K562 (cell line): ENCODE results near the gene ITGAV. TPM values are rescaled to one million over a fixed set of nuclear protein-coding genes. Genes with fewer than 3 reads are reported as not detected.

Experiments
- ARHGAP35 ChIP-seq: fragments of 450-650 bp; IDR thresholded peaks from 2 replicates; pipeline ENCODE4 v1.6.1; 2018; ENCODE audit not compliant: partially characterized antibody
- HDAC3 ChIP-seq: fragments of 450-650 bp; IDR thresholded peaks from 2 replicates; pipeline ENCODE4 v1.6.1; 2018; ENCODE audit warnings: borderline replicate concordance, mild to moderate bottlenecking, moderate library complexity; ENCODE audit not compliant: partially characterized antibody
- HDAC6 ChIP-seq: IDR thresholded peaks from 2 replicates; pipeline ENCODE4 v1.6.1; 2012; ENCODE audit warnings: low read depth, mild to moderate bottlenecking, control low read depth, inconsistent platforms, low read length, moderate library complexity
- MCM2 ChIP-seq: fragments of 450-650 bp; IDR thresholded peaks from 2 replicates; pipeline ENCODE4 v1.6.1; 2017; ENCODE audit warnings: low read depth, mild to moderate bottlenecking
- NFIX ChIP-seq: fragments of 250-450 bp; sonication (Bioruptor Pico); IDR thresholded peaks from 2 replicates; pipeline ENCODE4 v1.4.0; 2020; ENCODE audit warnings: low read depth, mild to moderate bottlenecking, moderate library complexity
- RBFOX2 ChIP-seq: fragments of 200-400 bp; formaldehyde crosslinking; IDR thresholded peaks from 2 replicates; pipeline ENCODE4 v1.6.1; 2017; ENCODE audit warnings: low read depth, mild to moderate bottlenecking, low read length, moderate library complexity
- RBM39 ChIP-seq: fragments of 200-400 bp; formaldehyde crosslinking; optimal IDR thresholded peaks from 2 replicates; pipeline ENCODE3; 2018; ENCODE audit warnings: low read depth, low read length
- TCF7L2 ChIP-seq: fragments of 150-350 bp; IDR thresholded peaks from 2 replicates; pipeline ENCODE4 v1.6.1; 2016; ENCODE audit warnings: low read depth, mild to moderate bottlenecking, low read length, moderate library complexity
- TCFL5 ChIP-seq: fragments of 250-450 bp; sonication (Bioruptor Pico); conservative IDR thresholded peaks from 2 replicates; pipeline ENCODE4 v1.6.1; 2021; ENCODE audit warnings: mild to moderate bottlenecking, moderate library complexity, matching md5 sums
- TEAD4 ChIP-seq, 2 experiments: sonication (generic) in 1 of 2; formaldehyde crosslinking in 1 of 2; IDR thresholded peaks; 2 replicates each; pipeline versions ENCODE4 v1.6.1 to v1.8.0; 2012 to 2022; ENCODE audit warnings: borderline replicate concordance in 1 of 2, inconsistent platforms in 1 of 2, low read length in 1 of 2, mild to moderate bottlenecking in 1 of 2, missing genetic modification reagents in 1 of 2
- TRIM28 ChIP-seq: fragments of 450-650 bp; IDR thresholded peaks from 2 replicates; pipeline ENCODE4 v1.6.1; 2017
- XRCC4 ChIP-seq: IDR thresholded peaks from one replicate; pipeline ENCODE4 v1.6.1; 2011; ENCODE audit not compliant: insufficient read depth, insufficient read length; ENCODE audit errors: extremely low read depth
- ZBED1 ChIP-seq: IDR thresholded peaks from 2 replicates; pipeline ENCODE4 v1.6.1; 2014
- ZNF311 ChIP-seq: fragments of 250-450 bp; sonication (Bioruptor Pico); IDR thresholded peaks from 2 replicates; pipeline ENCODE4 v1.4.0; 2020; ENCODE audit warnings: mild to moderate bottlenecking, moderate library complexity
- ZNF551 ChIP-seq: fragments of 250-450 bp; sonication (Bioruptor Pico); IDR thresholded peaks from 2 replicates; pipeline ENCODE4 v1.5.0; 2021; ENCODE audit warnings: mild to moderate bottlenecking, moderate library complexity
- ZNF561 ChIP-seq: fragments of 450-650 bp; formaldehyde crosslinking; conservative IDR thresholded peaks from 2 replicates; pipeline ENCODE4 v1.4.0; 2020; ENCODE audit warnings: mild to moderate bottlenecking, moderate library complexity
- ZNF589 ChIP-seq: fragments of 200-800 bp; sonication (Bioruptor generic); IDR thresholded peaks from 2 replicates; pipeline ENCODE4 v1.6.1; 2016; ENCODE audit warnings: low read depth, missing genetic modification characterization, missing compliant biosample characterization
- polyA plus RNA-seq, 8 experiments: library from polyadenylated mRNA; depleted of rRNA in 4 of 8; stranded (reverse) in 5 of 8; unstranded in 3 of 8; fragments of >200 nt; fragmentation: Nextera tagmentation in 2 of 8; fragmentation: Illumina TruSeq in 1 of 8; extraction: Ambion mirVana in 2 of 8; extraction: Trizol in 1 of 8; gene quantifications; 2 replicates each; pipeline versions ENCODE4 v1.2.1 to v1.2.3, GENCODE V29; 2011 to 2014; ENCODE audit warnings: inconsistent platforms in 1 of 8, missing spikeins in 1 of 8
- total RNA-seq, 7 experiments: library from RNA; depleted of rRNA in 6 of 7; stranded (reverse); fragments of >200 nt in 6 of 7; fragmentation: Illumina TruSeq in 2 of 7; extraction: Trizol in 2 of 7; gene quantifications; 2 replicates each; pipeline versions ENCODE4 v1.2.1 to v1.2.3, GENCODE V29; 2011 to 2021; ENCODE audit warnings: low replicate concordance in 1 of 7
- TF ChIP-seq, protein P1 (sequence below): IDR thresholded peaks from 2 replicates; pipeline ENCODE4 v1.6.1; 2011; ENCODE audit not compliant: insufficient read length; ENCODE audit errors: extremely low read depth
- TF ChIP-seq, protein P2 (sequence below): fragments of 250-450 bp; sonication (Bioruptor Pico); IDR thresholded peaks from 2 replicates; pipeline ENCODE4 v1.8.0; 2021; ENCODE audit warnings: moderate library complexity, mild to moderate bottlenecking, inconsistent platforms
- TF ChIP-seq, protein P3 (sequence below): sonication (generic); formaldehyde crosslinking; IDR thresholded peaks from 2 replicates; pipeline ENCODE4 v1.8.0; 2022; ENCODE audit warnings: mild to moderate bottlenecking, missing genetic modification reagents
- TF ChIP-seq, protein P4 (sequence below): fragments of 250-450 bp; sonication (Bioruptor Pico); IDR thresholded peaks from 2 replicates; pipeline ENCODE4 v1.5.0; 2021
- TF ChIP-seq, protein P5 (sequence below): fragments of 450-650 bp; IDR thresholded peaks from 2 replicates; pipeline ENCODE4 v1.6.1; 2016; ENCODE audit warnings: borderline replicate concordance

Gene ITGAV
- total and polyA plus RNA-seq, 9 of the 15 experiments (the other 6 are each of a cell fraction or from before 2014, with no cell fraction given): 3.7 to 17.7 (median 10.7) TPM

DNA sequence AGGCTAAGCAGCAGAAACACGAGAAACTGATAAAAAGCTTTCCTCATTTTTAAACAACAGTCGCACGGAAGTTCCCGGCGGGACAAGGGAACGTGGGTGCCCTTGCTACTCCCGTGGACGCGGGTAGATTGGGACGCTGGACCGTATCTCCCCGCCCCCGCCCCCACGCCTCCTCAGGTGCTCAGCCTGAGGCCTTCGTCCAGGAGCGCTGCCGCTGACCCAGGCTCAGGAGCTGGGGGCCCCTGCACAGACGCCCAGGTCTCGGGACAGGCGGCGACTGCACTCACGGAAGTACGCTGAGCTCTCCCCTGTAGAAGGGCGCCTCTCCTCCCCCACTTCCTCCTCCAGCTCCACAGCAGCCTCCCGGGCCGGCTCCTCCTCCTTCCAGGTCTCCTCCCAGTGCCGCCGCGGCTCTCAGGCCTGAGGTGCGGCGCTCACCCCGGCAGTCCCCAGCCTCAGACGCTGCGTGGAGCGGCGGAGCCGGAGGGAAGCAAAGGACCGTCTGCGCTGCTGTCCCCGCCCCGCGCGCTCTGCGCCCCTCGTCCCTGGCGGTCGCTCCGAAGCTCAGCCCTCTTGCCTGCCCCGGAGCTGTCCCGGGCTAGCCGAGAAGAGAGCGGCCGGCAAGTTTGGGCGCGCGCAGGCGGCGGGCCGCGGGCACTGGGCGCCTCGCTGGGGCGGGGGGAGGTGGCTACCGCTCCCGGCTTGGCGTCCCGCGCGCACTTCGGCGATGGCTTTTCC, at the start of gene ITGAV (continued):
- TF ChIP-seq, protein P1, sequence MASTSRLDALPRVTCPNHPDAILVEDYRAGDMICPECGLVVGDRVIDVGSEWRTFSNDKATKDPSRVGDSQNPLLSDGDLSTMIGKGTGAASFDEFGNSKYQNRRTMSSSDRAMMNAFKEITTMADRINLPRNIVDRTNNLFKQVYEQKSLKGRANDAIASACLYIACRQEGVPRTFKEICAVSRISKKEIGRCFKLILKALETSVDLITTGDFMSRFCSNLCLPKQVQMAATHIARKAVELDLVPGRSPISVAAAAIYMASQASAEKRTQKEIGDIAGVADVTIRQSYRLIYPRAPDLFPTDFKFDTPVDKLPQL: no peak
- TF ChIP-seq ZNF589 (CRISPR knock-in tag) (no peak), ZBED1 (no peak; the same call in 1 of the 2 replicates), TRIM28 (0 out of 2 replicates have a peak, but pooled peaks have one; percentile 37), ZNF311 (no peak), ARHGAP35 (no peak), ZNF561 (CRISPR knock-in tag) (no peak), RBM39 (peak; percentile 33), ZNF551 (no peak), MCM2 (no peak), RBFOX2 (peak; percentile 99), TEAD4 (IDR thresholded peaks at IDR 0.05; ENCODE audit: low read length) (no peak), TEAD4 (CRISPR knock-in tag; IDR thresholded peaks at IDR 0.05; ENCODE audit: borderline replicate concordance) (no peak), XRCC4 (no peak), TCFL5 (CRISPR knock-in tag) (no peak), TCF7L2 (no peak), HDAC3 (no peak), HDAC6 (no peak), NFIX (CRISPR knock-in tag) (no peak)
- TF ChIP-seq, protein P2, sequence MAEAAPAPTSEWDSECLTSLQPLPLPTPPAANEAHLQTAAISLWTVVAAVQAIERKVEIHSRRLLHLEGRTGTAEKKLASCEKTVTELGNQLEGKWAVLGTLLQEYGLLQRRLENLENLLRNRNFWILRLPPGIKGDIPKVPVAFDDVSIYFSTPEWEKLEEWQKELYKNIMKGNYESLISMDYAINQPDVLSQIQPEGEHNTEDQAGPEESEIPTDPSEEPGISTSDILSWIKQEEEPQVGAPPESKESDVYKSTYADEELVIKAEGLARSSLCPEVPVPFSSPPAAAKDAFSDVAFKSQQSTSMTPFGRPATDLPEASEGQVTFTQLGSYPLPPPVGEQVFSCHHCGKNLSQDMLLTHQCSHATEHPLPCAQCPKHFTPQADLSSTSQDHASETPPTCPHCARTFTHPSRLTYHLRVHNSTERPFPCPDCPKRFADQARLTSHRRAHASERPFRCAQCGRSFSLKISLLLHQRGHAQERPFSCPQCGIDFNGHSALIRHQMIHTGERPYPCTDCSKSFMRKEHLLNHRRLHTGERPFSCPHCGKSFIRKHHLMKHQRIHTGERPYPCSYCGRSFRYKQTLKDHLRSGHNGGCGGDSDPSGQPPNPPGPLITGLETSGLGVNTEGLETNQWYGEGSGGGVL (CRISPR knock-in tag): no peak
- TF ChIP-seq, protein P3, sequence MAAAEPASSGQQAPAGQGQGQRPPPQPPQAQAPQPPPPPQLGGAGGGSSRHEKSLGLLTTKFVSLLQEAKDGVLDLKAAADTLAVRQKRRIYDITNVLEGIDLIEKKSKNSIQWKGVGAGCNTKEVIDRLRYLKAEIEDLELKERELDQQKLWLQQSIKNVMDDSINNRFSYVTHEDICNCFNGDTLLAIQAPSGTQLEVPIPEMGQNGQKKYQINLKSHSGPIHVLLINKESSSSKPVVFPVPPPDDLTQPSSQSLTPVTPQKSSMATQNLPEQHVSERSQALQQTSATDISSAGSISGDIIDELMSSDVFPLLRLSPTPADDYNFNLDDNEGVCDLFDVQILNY (CRISPR knock-in tag): no peak
- TF ChIP-seq, protein P4, sequence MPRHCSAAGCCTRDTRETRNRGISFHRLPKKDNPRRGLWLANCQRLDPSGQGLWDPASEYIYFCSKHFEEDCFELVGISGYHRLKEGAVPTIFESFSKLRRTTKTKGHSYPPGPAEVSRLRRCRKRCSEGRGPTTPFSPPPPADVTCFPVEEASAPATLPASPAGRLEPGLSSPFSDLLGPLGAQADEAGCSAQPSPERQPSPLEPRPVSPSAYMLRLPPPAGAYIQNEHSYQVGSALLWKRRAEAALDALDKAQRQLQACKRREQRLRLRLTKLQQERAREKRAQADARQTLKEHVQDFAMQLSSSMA (CRISPR knock-in tag): 0 out of 2 replicates have a peak, but pooled peaks have one; percentile 55
- TF ChIP-seq, protein P5, sequence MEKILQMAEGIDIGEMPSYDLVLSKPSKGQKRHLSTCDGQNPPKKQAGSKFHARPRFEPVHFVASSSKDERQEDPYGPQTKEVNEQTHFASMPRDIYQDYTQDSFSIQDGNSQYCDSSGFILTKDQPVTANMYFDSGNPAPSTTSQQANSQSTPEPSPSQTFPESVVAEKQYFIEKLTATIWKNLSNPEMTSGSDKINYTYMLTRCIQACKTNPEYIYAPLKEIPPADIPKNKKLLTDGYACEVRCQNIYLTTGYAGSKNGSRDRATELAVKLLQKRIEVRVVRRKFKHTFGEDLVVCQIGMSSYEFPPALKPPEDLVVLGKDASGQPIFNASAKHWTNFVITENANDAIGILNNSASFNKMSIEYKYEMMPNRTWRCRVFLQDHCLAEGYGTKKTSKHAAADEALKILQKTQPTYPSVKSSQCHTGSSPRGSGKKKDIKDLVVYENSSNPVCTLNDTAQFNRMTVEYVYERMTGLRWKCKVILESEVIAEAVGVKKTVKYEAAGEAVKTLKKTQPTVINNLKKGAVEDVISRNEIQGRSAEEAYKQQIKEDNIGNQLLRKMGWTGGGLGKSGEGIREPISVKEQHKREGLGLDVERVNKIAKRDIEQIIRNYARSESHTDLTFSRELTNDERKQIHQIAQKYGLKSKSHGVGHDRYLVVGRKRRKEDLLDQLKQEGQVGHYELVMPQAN: no peak
